Vagina (tissue), 2 donors: ENCODE results near the gene MRPL41.

Experiments
- POLR2A ChIP-seq, 2 donors: fragments of 450-650 bp; IDR thresholded peaks; one replicate each; pipeline ENCODE4 v1.6.1; 2017; ENCODE audit warnings: antibody characterized with exemption in 2 of 2, mild to moderate bottlenecking in 2 of 2, moderate library complexity in 2 of 2
- POLR2AphosphoS5 ChIP-seq, 2 donors: sonication (generic); formaldehyde crosslinking; IDR thresholded peaks; one replicate each; pipeline ENCODE4 v1.9.0; 2017; ENCODE audit warnings: antibody characterized with exemption in 2 of 2, mild to moderate bottlenecking in 2 of 2, low read depth in 1 of 2; ENCODE audit not compliant: insufficient read depth in 1 of 2
- TF ChIP-seq, protein P1 (sequence below), 3 experiments: fragments of 450-650 bp in 2 of 3; fragments of 200-600 bp in 1 of 3; sonication (generic) in 1 of 3; IDR thresholded peaks; one replicate each; pipeline ENCODE4 v1.5.1; 2017 to 2019; ENCODE audit warnings: antibody characterized with exemption in 3 of 3, mild to moderate bottlenecking in 2 of 3, moderate library complexity in 2 of 3

DNA sequence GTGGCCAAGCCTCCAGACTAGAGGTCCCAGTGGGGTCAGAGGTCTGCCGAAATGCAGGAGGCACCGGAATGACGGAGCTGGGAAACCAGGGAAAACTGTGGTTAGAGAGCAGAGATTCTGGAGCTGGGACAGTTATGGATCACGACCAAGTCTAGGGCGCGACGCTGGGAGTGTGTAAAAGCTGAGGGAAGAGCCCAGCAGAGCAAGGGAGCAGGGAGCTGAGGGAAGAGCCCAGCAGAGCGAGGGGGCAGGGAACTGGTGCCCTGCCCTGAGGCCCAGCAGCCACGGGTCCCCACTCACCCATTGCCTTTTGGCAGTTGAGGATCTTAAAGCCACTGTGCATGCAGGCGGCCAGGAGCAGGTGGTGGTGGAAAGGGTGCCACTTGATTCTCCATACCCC lies 12.5 kb downstream of the MRPL41 start:
- TF ChIP-seq, protein P1, sequence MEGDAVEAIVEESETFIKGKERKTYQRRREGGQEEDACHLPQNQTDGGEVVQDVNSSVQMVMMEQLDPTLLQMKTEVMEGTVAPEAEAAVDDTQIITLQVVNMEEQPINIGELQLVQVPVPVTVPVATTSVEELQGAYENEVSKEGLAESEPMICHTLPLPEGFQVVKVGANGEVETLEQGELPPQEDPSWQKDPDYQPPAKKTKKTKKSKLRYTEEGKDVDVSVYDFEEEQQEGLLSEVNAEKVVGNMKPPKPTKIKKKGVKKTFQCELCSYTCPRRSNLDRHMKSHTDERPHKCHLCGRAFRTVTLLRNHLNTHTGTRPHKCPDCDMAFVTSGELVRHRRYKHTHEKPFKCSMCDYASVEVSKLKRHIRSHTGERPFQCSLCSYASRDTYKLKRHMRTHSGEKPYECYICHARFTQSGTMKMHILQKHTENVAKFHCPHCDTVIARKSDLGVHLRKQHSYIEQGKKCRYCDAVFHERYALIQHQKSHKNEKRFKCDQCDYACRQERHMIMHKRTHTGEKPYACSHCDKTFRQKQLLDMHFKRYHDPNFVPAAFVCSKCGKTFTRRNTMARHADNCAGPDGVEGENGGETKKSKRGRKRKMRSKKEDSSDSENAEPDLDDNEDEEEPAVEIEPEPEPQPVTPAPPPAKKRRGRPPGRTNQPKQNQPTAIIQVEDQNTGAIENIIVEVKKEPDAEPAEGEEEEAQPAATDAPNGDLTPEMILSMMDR (IDR thresholded peaks at IDR 0.05) = no peak
- TF ChIP-seq POLR2A (IDR thresholded peaks at IDR 0.05) (no peak), POLR2AphosphoS5 (IDR thresholded peaks at IDR 0.05; ENCODE audit: insufficient read depth in 1 of 2, low read depth in 1 of 2) (no peak)
